Measurements from ENCODE around the gene VDAC1.
"Not testable (repeated sequence)": the region's sequence is repeated elsewhere in the genome, so short reads cannot be mapped to it uniquely, and the experiment has no call there.

The VDAC1 gene

GRCh38 chr5:133977161-133977787 is 27.5 kb downstream of the VDAC1 start:
- no peak for DNase-seq
- H3K27ac ChIP-seq (ENCODE audit: low read length): no peak overlapping the region
- no peak overlapping the region for H3K4me3 ChIP-seq (ENCODE audit: low read depth in 1 of 2, low read length in 2 of 2)
- ATAC-seq (ENCODE audit: insufficient read depth, low read depth): no peak
- H2AFZ ChIP-seq (ENCODE audit: low read depth, low read length): no peak overlapping the region
- peaks cover 92% of the 10 kb centered on the region for H3K36me3 ChIP-seq (ENCODE audit: insufficient read depth, low read length)
- H3K4me2 ChIP-seq (ENCODE audit: insufficient read depth, low read length): no peak overlapping the region
- H3K27me3 ChIP-seq (ENCODE audit: insufficient read depth, low read length, poor library complexity): no peaks in the 10 kb centered on the region
- no peaks in the 10 kb centered on the region for H3K4me1 ChIP-seq (ENCODE audit: insufficient read depth, low read length)
- no peaks in the 10 kb centered on the region for H3K9me3 ChIP-seq (ENCODE audit: insufficient read depth, low read length, severe bottlenecking)
- H3K79me2 ChIP-seq (ENCODE audit: insufficient read depth, low read length): peaks cover 9% of the 10 kb centered on the region; the same call in 1 of the 2 replicates
- no peak for TF ChIP-seq CTCF (IDR thresholded peaks at IDR 0.05; ENCODE audit: borderline replicate concordance, extremely low read depth, low read length, poor library complexity, severe bottlenecking)
- TF ChIP-seq EZH2 (IDR thresholded peaks at IDR 0.05; ENCODE audit: borderline replicate concordance, low read depth, low read length, severe bottlenecking): no peak
- H3K9ac ChIP-seq (ENCODE audit: low read depth, low read length): no peak overlapping the region
- H4K20me1 ChIP-seq (ENCODE audit: insufficient read depth, low read length): peaks cover 9% of the 10 kb centered on the region

GRCh38 chr5:133975546-133975945 is 29.2 kb downstream of the VDAC1 start:
- not testable (repeated sequence) for H4K20me1 ChIP-seq (ENCODE audit: insufficient read depth, low read length); H3K9ac ChIP-seq (ENCODE audit: low read depth, low read length); H3K27ac ChIP-seq (ENCODE audit: low read length); H3K27me3 ChIP-seq (ENCODE audit: insufficient read depth, low read length, poor library complexity); ATAC-seq (ENCODE audit: insufficient read depth, low read depth); H3K79me2 ChIP-seq (ENCODE audit: insufficient read depth, low read length); H3K4me3 ChIP-seq (ENCODE audit: low read depth in 1 of 2, low read length in 2 of 2); H3K9me3 ChIP-seq (ENCODE audit: insufficient read depth, low read length, severe bottlenecking); DNase-seq; H3K4me2 ChIP-seq (ENCODE audit: insufficient read depth, low read length); H3K4me1 ChIP-seq (ENCODE audit: insufficient read depth, low read length); H2AFZ ChIP-seq (ENCODE audit: low read depth, low read length)
- peaks cover 80% of the 10 kb centered on the region for H3K36me3 ChIP-seq (ENCODE audit: insufficient read depth, low read length)

GRCh38 chr5:133974142-133974541 is 30.6 kb downstream of the VDAC1 start:
- no peak overlapping the region for H3K9ac ChIP-seq (ENCODE audit: low read depth, low read length)
- no peak overlapping the region for H3K27ac ChIP-seq (ENCODE audit: low read length)
- H3K9me3 ChIP-seq (ENCODE audit: insufficient read depth, low read length, severe bottlenecking): no peaks in the 10 kb centered on the region
- H3K4me1 ChIP-seq (ENCODE audit: insufficient read depth, low read length): peaks cover 12% of the 10 kb centered on the region
- peaks cover 69% of the 10 kb centered on the region for H3K36me3 ChIP-seq (ENCODE audit: insufficient read depth, low read length)
- no peaks in the 10 kb centered on the region for H3K27me3 ChIP-seq (ENCODE audit: insufficient read depth, low read length, poor library complexity)
- H2AFZ ChIP-seq (ENCODE audit: low read depth, low read length): no peak overlapping the region
- DNase-seq: no peak
- H3K4me3 ChIP-seq (ENCODE audit: low read depth in 1 of 2, low read length in 2 of 2): no peak overlapping the region
- H3K4me2 ChIP-seq (ENCODE audit: insufficient read depth, low read length): no peak overlapping the region
- TF ChIP-seq EZH2 (IDR thresholded peaks at IDR 0.05; ENCODE audit: borderline replicate concordance, low read depth, low read length, severe bottlenecking) (no peak), CTCF (IDR thresholded peaks at IDR 0.05; ENCODE audit: borderline replicate concordance, extremely low read depth, low read length, poor library complexity, severe bottlenecking) (no peak)
- peaks cover 8% of the 10 kb centered on the region for H3K79me2 ChIP-seq (ENCODE audit: insufficient read depth, low read length)
- no peak for ATAC-seq (ENCODE audit: insufficient read depth, low read depth)
- no peaks in the 10 kb centered on the region; the same call in none of the 2 replicates for H4K20me1 ChIP-seq (ENCODE audit: insufficient read depth, low read length)

GRCh38 chr5:133970325-133970909 is 34.4 kb downstream of the VDAC1 start:
- H3K9ac ChIP-seq (ENCODE audit: low read depth, low read length): no peak overlapping the region
- H3K79me2 ChIP-seq (ENCODE audit: insufficient read depth, low read length): peaks cover 38% of the 10 kb centered on the region
- DNase-seq: no peak
- no peak overlapping the region for H3K4me3 ChIP-seq (ENCODE audit: low read depth in 1 of 2, low read length in 2 of 2)
- no peaks in the 10 kb centered on the region; the same call in 1 of the 2 replicates for H4K20me1 ChIP-seq (ENCODE audit: insufficient read depth, low read length)
- peaks cover 27% of the 10 kb centered on the region for H3K4me1 ChIP-seq (ENCODE audit: insufficient read depth, low read length)
- no peaks in the 10 kb centered on the region for H3K27me3 ChIP-seq (ENCODE audit: insufficient read depth, low read length, poor library complexity)
- peaks cover 33% of the 10 kb centered on the region for H3K36me3 ChIP-seq (ENCODE audit: insufficient read depth, low read length)
- H2AFZ ChIP-seq (ENCODE audit: low read depth, low read length): no peak overlapping the region
- H3K27ac ChIP-seq (ENCODE audit: low read length): no peak overlapping the region
- H3K9me3 ChIP-seq (ENCODE audit: insufficient read depth, low read length, severe bottlenecking): no peaks in the 10 kb centered on the region
- TF ChIP-seq EZH2 (IDR thresholded peaks at IDR 0.05; ENCODE audit: borderline replicate concordance, low read depth, low read length, severe bottlenecking) (no peak), CTCF (IDR thresholded peaks at IDR 0.05; ENCODE audit: borderline replicate concordance, extremely low read depth, low read length, poor library complexity, severe bottlenecking) (no peak)
- H3K4me2 ChIP-seq (ENCODE audit: insufficient read depth, low read length): no peak overlapping the region
- ATAC-seq (ENCODE audit: insufficient read depth, low read depth): no peak
